Activated CD8-positive, alpha-beta memory T cell treated with anti-CD3 and anti-CD28 coated beads for 4 hours (primary cell): Measurements from ENCODE around the gene TEX264.

Experiments used
- DNase-seq, 2 donors: peaks; one replicate each; pipeline ENCODE4 v3.0.0-alpha.2; 2020; ENCODE audit warnings: low read depth in 2 of 2

Gene TEX264

GRCh38 chr3:51673802-51674654 lies 3.0 kb downstream of the TEX264 start:
- no peak for DNase-seq

- no peak for DNase-seq
Observed at GRCh38 chr3:51675201-51675611, 4.2 kb downstream of the TEX264 start.

- no peak for DNase-seq
Observed at GRCh38 chr3:51676102-51676640, 5.1 kb downstream of the TEX264 start.

DNA sequence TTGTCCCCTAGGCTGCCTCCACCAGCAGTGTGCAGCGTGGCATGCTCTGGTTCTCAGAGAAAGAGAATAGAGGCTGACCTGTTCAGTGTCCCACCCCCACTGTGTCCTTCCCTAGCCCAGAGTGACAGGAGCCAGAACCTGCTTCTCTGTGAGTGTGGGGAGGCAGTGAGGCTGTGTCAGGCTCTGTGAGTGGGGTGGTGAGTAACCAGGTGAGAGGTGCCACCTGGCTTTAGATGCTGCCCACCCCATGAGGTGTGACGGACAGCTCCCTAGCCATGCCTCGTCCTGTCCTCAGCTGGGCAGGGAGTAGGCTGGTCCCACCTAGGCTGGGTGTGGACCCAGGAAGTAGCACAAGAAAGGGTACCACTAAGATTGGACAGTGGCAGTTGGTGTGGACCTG lies 6.3 kb downstream of the TEX264 start:
- no peak for DNase-seq

DNA sequence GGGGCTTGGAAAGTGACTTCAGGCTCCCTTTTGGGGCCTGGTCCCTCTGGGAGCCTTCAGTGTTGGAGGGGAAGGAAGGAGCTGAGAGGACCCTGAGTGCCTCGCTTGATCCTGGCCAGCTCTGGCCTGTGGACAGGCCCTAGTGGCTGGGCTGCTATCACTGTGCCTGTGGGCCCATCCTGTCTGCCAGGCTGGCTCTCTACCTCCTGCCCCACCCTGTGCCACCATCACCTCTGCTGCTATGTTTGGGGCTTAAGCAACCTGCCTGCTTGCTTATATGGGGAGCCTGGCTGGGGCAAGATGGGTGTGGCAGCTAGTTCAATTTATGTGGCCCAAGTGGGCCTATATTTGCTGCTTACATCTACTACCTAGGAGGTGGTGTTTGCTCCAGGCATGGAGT lies 7.1 kb downstream of the TEX264 start:
- no peak for DNase-seq

DNA sequence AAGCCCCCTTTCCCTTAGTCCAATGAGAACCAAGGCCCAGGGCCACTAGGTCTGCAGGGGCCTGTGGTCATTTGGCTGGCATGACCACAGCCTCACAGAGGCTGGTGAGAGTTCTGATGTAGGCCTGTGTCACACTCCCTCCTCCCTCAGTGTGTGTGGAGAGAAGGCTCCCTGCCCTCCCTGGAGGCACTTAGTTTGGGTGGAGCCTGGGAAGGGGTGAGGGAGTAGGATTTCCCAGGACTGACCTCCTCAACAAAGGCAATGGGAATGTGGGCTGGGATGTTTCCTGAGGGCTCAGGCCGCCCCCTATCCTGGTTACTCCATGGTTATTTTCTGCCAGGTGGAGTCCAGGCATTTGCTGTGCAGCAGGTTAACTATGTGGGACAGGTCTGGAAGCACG lies 7.6 kb downstream of the TEX264 start:
- DNase-seq = no peak

- DNase-seq = no peak
Observed at GRCh38 chr3:51679318-51679717, 8.3 kb downstream of the TEX264 start.

- no peak for DNase-seq
Observed at GRCh38 chr3:51679777-51680176, 8.7 kb downstream of the TEX264 start.

GRCh38 chr3:51680196-51680595 lies 9.1 kb downstream of the TEX264 start:
- DNase-seq = no peak

- no peak for DNase-seq
Observed at GRCh38 chr3:51680663-51681230, 9.7 kb downstream of the TEX264 start.

GRCh38 chr3:51681453-51681852 lies 10.4 kb downstream of the TEX264 start:
- DNase-seq = peak in 1 of 2 donors; percentile 27

- DNase-seq = peak; percentile 54 to 58
Observed at GRCh38 chr3:51682079-51682478, 11.0 kb downstream of the TEX264 start.

DNA sequence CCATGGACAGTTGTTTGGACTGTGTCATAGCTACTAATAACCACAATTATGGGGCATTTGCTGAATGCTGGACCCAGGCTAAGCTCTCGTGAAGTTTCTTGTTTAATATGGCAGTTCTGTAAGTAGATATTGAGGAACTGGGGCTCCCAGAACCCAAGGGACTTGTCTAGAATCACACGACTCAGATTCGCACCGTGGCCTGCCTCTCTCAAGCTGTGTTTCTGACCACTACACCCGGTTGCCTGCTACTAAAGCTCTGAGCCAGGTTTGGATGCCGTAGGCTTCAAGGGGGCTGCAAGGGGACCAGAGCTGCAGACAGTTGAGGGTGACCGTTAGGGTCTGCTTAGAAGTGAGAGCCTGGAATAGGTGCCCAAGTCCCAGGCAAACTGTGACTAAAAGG lies 11.5 kb downstream of the TEX264 start:
- no peak for DNase-seq

GRCh38 chr3:51683566-51683965 lies 12.5 kb downstream of the TEX264 start:
- no peak for DNase-seq

- no peak for DNase-seq
Observed at GRCh38 chr3:51684971-51685751, 14.1 kb downstream of the TEX264 start.

GRCh38 chr3:51686056-51686455 lies 15.0 kb downstream of the TEX264 start:
- no peak for DNase-seq

DNA sequence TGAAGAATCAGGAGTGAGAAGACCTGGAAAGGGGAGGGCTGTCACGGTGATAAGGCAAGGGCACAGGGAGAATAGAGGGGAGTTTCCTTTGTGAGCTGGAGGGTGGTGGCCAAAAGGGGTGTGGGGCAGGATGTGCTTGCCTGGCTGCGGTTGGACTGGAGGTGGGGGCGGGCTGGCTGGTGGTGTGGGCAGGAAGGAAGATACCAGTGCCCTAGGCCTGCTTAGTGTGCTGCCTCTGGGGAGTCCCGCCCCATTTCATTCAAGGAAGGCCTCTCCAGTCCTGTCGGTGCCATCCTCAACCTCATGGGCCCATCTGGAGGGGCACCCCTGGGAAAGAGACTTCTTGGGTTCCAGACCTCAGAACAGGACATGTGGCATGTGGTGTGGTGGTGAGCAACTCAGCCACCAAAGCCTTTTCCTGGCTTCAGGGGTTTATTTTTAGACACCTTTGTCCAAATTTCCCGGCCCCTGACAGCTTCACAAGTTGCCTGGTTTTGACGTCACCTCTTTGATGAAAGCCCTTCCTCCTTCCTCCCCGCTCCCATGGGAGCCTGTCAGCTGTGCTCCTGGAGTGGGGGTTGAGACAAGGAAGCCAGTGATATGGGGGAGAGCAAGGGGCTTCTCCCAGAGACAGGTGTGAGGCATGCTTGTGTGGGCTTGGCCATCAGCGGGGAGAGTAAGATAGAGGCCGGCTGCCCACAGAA lies 15.6 kb downstream of the TEX264 start:
- peak; percentile 67 to 71 for DNase-seq

DNA sequence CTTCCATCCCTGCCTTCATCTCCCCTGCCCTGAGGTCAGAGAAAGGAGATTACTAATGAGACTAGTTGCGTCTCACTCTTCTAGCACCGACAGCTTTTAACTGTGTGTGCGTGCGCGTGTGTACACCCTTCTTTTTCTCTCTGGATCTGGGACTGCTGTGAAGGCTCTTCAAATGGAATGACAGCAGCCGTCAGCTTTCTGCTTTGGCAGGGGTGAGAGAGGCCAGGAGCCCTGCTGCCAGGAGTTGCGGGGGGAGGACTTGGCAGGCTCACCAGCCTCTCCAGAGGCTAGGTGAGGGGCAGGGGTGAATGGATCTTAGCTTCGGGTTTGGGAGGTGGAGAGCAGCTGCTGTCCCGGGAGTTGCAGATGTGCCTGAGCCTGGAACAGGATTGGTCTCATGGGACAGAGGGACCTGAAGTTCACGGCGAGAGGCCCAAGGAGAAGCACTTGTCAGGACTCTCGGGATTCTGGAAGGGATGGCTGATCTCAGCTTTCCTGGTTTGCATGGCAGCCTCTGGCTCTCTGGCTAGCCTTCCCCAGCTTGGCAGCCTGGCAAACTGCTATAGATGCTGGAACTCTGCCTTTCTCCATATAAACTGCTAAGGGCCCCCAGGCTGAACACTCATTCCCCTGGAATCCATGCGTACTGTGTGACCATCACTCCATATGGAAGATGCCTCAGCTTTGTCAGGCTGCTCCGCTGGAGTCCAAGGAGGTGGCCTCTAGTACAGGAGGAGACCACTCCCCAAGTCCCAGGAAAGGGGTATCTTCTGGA lies 16.6 kb downstream of the TEX264 start:
- DNase-seq = no peak

GRCh38 chr3:51688206-51688600 lies 17.2 kb downstream of the TEX264 start:
- DNase-seq = no peak

- no peak for DNase-seq
Observed at GRCh38 chr3:51691021-51691420, 20.0 kb downstream of the TEX264 start.

GRCh38 chr3:51691949-51692348 lies 20.9 kb downstream of the TEX264 start:
- DNase-seq = no peak
